Ecto neural progenitor cell (in vitro differentiated cells): ENCODE results near the gene TMEM204.

Experiments
- DNase-seq: peaks from one replicate; pipeline ENCODE4 v3.0.0-alpha.2; 2018; ENCODE audit warnings: low spot score

Gene TMEM204

DNA sequence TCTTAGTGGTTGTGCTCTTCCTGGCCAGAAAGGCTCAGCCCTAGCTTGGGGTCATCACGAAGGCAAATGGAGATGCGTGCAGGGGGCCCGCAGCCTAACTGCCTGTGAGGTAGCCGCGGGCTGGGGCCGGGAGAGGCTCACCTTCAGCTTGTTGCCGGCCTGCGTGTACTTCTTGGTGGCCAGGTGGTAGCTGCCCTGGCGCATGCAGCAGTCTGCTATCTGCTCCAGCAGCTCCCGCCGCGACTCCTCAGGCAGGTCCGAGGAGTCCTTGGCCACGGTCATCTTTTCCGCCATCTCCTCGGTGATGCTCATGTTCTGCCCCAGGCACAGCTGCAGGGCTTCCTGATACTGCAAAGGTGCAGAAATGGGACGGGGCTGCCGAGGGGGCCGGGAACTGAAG, 13.0 kb upstream of the TMEM204 start:
- no peak for DNase-seq

DNA sequence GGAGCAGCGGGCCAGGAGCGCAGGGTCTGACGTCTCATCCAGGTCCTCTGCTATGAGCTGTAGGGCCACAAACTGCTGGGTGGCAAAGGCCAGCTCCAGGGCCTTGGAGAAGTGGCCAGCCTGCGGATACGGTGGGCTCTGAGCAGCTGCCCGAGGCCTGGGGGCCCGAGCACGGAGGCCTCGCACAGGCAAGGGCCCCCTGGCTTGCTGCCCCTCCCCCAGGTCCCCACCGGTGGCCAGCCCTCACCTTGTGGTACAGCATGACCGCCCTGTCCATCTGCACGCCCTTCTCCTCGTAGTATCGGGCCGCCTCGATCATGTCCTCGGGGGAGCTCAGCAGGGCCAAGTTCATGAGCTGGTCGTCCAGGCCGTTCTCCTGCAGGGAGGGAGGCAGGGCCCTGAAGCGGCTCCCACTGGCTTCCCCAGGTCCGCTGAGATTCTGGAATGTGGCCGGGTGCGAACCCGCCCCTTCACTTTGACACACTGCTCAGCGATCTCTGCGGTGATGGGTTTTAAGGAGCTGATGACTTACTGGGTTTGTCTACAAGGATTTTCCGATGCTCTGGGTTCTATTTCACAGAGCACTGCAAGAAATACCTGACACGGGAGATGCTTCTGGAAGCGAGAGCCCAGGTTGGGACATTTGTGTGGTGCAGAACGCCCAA, 9.8 kb upstream of the TMEM204 start:
- DNase-seq: no peak

DNA sequence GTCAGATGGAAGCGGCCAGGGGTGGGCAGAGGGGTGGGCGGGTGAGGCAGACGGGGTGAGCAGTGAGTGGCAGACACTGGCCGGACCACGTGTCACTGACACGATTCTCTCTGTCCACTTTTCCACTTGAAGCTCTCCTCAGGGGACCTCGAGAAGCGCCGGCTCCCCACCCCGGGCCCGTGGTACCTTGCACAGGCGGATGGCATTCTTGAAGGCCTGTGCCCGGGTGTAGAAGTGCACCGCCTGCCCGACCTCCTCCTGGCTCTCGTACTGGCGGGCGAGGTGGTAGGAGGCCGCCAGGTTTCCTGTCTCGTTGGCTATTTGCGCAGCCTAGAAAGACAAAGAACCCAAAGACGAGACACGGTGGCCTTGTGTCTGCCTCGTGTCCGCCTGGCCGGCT, 9.1 kb upstream of the TMEM204 start:
- DNase-seq: no peak

DNA sequence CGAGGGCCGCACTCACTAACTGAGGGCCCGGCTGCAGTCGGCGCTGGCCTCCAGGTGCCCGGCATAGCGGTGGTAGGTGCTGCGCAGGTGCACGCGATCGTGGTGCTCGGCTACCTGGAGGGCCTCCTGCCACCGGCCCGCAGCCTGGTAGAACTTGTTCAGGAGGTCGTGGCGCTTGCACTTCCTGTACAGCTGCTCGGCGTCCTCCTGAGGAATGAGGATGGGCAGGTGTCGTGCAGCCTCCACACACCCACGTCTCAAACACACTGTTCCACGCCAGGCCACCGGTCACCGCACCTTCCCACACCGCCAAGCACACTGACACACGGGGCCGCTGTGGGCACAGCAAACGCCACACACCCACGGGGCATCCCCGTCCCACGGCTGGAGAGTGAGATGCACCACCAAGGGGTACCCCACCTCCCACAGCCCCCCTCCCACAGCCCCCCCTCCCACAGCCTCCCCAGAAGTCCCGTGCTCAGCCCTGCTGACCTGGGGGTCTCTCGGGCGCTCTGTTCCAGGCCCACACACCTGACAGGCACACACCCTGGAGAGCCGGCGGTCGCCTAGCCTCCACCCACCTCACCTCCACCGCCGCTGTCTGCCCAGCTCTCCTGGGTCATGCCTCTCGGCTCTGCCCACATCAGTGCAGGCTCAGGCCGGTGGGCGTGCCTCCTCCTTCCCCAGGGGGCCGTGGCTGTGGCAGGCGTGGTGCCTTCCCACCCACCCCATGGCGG, 7.4 kb upstream of the TMEM204 start:
- DNase-seq: no peak

DNA sequence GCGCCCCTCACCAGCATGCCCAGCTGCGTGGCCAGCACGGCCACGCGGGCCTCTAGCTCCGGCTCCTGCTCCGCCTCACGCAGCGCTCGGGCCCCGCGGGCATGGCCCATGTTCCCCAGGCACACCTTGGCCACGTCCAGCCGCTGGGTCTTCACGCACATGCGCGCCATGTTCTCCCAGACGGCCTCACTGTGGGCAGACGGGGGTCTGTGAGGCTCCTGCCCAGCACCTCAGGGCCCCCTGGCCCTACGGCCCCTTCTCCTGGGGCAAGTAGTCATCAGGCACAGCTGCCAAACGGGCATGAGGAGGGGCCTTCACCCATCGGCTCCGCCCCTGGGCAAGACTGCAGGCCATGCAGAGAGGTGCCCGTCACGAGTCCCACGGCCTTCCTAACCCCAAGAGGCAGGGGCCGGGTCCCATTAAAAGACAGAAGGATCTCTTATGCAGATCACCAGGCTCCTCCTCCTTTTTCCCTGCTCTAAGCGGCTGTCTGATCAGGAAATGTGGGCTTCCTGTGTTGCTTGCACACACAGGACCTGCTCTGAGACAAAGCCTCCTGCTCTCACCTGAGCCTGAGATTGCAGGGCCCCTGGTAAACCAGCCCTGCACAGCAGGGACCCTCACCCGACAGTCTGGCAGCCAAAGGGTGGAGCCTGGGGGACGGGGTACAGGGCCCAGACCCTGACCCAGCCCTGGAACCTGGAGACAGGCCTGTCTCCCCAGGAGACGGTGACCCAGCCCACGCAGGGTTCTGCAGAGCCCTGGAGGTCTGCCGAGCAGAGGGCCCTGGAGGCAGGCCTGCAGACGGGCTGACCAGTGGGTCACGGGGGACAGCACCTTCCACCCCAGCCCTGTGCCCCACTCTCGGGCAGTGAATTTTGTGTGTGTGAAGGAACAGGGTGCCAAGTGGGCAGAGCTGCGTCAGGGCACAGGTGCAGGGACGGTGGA, 6.6 kb upstream of the TMEM204 start:
- no peak for DNase-seq

DNA sequence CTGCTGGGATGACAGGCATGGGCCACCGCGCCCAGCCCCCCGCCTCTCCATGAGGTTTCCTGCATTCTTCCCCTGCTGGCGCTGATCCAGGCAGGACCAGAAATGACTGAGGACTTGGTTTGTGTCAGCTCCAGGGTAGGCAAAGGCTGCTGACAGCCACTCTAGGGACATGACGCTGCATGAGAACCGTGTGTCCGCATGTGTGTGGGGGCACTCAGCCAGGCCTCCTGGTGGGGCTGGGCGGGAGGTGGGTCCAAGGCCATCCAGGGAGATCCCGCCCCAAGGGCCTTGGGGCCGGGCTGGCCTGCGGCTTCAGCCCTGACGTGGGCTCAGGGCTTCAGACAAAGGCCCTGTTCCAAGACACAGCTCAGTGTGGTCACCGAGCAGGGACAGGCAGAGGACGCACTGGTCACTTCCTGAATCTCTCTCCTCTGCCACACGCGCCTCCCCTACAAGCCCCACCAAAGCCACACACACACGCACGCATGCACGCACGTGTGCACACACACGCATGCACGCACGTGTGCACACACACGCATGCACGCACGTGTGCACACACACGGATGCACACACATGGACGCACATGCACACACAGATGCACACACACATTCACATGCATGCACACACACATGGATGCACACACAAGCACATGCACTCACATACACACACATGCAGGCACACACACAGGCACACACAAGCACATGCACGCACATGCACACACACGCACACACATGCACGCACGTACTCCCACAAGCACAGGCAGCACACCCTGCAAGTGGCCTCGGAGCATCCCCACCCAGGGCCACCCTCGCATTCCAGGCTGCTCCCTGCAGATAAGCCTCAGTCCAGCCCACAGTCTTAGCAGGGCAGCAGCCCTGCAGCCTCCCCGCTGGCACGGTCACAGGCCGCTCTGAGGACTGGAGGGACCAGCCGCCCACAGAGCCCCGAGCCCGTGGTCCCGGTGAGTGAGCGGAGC, 5.3 kb upstream of the TMEM204 start:
- DNase-seq: no peak

DNA sequence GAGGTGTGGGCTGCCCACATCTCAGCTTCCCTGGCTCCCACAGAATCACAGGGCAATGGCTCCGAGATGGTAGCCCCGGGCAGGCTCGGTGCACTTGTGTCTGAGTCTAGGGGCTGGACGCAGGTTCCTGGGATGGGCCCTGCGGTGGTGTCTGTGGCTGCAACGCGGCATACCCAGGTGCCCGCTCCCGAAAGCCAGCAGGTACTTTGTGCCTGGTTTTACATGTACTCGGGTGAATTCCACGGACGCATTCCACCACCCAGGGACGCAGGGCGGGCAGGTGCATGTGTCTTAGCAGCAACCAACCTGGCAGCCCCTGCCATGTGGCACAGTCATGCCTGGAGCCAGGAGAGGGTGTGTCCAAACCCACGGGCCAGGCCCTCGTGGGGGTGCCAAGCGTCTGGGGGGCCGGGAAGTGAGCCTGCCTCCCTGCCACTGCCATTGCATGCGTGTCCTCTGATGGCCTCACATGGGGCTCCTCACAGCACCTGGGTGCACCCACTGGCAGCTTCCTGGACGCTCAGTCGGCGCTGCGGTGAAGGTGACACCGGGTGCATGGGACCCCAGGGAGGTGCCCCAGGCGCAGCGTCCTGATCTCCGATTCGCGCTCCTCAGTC, 4.4 kb upstream of the TMEM204 start:
- DNase-seq: no peak

DNA sequence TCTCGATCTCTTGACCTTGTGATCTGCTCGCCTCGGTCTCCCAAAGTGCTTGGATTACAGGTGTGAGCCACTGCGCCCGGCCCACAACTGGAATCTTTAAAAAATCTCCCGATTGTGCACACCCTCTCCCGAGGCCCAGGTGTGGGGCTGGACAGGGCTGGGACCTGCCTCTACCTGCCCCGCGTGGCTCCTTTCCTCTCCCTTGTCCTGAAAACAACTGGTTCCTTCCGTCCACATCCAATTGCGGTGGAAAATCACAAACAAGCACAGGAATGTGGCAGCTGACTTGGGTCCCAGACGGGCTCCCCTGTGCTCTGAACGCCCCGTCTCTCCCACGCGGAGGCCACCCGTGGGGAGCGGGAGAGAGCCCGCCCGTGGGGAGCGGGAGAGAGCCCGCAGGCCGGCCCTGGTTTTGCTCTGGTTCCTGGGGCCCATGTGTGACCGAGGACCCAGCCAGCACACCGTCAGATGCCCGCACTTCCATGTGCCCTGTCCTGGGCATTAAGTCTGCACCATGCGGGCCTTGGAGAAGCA, 3.0 kb upstream of the TMEM204 start:
- no peak for DNase-seq

DNA sequence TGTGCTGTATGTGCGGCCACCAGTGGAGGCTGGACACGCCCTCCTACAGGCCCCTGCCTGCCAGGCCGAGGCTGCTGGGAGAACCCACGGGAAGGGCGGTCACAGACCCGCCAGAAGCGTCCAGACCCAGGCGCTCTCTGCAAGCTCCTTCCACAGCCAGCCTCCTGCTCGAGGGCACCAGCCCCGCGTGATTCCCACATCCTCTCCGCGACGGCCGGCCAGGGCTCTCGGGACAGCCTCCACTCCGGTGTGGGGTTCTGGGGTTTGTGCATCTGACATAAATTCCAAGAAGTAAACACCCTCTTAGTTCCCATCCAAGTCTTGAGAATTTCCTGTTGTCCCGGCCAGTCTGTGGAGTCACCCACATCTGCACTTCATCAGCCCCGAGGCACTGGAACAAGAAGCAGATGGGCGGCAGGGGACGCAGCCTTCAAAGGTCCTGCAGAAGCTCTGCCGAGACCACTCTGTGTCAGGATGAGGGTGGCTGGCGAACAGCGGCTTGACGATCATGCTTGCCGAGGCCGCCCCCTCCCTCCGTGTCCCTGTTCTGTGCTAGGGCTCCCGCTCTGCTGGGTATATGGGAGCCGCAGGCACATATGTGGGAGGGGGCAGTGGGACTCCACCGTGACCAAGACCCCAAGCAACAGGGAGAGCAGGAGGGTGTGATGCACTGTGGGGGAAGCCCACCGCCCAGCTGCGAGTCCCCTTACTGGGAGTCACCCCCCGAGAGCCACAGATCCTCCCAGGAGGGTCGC, 2.4 kb upstream of the TMEM204 start:
- no peak for DNase-seq

DNA sequence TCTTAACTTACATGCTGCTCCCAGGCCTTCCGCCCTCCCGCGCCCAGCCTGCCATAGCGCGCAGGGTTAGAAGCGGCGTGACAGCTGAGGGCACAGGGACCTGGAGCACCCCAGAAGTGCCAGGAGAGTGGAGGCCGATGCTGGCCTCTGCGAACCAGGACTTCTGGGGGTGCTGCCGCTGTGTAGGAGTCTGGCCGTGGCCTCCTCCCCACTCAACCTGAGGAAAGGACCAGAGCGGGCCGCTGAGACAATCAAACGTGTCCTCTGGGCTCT, 1.9 kb upstream of the TMEM204 start:
- DNase-seq: no peak

DNA sequence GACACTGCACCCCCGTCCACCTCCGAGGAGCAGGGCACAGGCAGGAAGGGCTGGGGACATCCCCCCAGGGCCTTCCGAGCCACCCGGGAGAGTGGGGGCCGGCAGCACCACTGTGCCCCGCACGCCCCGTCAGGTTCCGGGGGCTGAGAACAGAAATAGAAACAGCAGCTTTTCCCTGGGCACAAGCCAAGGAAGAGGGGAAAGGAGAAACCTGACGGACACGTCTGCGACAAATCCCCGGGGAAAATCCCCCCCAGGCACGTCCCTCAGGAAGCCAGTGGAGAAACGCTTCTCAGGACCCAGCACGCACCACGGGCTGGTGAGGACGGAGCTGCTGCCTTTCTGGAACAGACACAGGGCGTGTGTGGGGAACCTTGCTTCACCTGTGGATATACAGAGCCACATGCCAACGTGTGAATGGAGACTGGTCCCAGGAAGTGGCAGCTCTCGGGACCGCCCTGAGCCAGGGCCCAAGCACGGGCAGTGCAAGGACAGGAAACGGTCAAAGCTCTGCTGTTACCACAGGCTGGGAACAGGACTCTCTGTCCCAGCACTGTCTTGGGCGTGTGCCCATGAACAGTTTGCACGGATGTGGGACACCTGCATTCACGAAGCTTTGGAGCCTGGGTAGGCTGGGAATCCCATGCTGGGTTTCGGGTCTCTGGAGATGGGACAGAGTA, 1.2 kb upstream of the TMEM204 start:
- DNase-seq: no peak

DNA sequence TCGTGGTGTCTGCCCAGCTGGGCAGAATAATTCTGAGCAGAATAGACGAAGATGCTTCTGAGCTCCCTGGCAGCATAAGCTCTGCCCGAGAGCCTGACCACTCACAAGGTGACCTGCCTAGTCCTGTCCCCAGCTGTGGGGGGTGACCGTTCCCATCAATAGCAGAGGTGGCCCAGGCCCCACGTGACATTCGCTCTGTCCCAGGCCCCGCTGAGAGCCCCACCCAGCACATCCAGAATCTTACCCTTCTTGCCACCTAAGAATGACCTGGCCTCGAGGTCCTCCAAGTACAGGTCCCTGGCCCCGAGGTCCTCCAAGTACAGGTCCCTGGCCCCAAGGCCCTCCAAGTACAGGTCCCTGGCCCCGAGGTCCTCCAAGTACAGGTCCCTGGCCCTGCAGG, 695 bp upstream of the TMEM204 start:
- no peak for DNase-seq

DNA sequence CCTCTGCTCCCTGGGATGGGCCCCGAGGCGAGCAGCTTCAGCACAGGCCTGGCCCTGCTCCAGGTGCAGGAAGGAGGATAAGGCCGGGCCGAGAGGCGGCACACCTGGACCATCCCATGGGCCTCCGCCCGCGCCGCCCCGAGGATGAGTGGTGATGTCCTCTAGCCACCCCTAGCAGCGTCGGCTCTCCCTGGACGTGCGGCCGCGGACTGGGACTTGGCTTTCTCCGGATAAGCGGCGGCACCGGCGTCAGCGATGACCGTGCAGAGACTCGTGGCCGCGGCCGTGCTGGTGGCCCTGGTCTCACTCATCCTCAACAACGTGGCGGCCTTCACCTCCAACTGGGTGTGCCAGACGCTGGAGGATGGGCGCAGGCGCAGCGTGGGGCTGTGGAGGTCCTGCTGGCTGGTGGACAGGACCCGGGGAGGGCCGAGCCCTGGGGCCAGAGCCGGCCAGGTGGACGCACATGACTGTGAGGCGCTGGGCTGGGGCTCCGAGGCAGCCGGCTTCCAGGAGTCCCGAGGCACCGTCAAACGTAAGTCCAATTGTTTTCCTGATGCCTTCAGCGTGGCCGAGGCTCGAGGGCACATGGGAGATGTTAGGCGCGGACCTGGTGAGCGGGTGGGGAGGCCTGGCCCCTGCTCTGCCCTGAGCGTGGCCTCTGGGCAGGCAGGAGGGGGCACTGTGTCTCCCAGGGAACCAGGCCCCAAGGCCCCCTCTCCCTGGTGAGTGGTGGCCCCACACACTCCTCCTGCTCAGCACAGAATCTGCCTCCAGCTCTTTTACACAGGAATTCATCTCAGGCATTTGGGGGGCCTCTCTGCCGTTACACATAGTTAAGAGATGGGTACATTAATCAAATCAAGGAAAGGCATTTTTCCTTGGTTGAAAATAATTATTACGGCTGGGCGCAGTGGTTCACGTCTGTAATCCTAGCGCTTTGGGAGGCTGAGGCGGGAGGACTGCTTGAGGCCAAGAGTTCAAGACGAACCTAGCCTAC, 855 bp downstream of the TMEM204 start:
- no peak for DNase-seq

DNA sequence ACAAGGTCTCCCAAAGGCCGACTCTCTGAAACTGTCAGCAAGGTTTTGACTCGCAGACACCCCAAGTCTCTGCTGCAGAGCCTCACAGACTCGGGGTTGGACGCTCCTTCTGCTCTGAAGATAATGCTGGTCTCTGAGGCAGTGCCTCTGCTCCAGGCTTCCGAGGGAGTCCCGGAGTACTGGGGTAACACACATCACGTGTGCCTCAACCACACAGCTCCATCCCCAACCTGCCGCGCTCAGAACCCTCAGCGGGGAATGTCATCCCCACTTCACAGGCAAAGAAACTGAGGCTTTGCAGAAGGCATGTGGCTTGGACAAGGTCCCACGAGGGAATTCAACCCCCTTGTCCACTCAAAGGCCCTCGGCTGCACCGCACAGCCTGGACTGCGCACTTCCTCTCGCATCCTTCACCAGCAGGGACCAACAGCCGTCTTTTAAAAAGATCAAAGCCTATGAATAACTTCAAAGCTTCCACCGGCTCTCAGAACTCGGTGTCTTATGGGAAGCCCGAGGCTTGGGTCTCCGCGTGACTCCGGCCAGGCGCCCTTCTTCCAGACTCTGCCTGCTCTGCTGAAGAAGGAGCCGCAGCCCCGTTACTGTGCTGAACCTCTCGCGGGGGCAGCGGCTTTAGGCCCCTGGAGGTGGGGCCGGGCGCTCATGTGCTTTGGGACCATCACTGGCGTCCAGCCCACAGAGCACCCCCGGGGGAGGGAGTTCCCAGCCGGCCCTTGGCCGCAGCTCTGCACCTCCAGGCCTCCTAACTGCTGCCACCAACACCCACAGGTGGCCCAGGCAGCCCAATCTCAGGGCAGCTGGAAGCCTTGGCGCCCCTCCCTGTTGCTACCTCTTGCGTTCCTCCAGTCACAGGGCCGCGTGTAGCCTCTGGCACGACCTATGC, 2.2 kb downstream of the TMEM204 start:
- no peak for DNase-seq

DNA sequence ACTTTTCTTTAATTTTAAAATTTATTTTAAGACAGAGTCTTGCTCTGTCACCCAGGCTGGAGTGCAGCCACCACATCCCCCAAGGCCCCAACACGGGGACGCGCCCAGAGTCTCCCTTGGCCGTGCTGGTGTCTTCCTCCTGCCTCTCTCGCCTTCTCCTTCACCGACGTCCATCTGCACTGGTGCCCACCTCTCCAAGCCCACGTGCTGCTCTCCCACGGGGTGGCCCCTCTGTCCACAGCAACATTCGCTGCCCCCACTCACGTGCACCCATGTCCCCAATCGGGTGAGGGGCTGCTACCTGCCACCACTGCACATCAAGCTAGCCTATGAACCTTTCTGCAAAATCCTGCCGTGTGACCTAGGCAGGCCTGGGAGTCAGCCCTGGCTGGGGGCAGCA, 3.1 kb downstream of the TMEM204 start:
- DNase-seq: no peak

DNA sequence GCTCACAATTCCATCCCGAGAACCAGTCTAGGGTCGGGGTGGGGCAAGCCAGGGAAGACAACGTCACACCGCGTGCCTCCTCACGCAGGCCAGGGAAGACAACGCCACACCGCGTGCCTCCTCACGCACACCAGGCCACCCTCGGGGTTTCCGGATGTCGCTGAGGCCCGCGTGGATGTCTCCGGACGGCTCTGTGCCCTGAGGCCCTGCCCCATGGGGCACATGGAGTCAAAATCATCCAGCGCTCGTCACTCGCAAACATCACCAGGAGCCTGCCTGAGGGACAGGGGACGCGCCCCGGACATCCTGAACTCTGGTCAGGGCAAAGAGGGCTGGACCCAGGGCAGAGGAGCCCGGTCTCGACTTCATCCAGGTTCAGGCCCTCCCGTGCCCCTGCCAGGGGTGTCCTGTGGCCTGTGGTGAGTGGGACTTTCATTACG, 3.7 kb downstream of the TMEM204 start:
- no peak for DNase-seq

DNA sequence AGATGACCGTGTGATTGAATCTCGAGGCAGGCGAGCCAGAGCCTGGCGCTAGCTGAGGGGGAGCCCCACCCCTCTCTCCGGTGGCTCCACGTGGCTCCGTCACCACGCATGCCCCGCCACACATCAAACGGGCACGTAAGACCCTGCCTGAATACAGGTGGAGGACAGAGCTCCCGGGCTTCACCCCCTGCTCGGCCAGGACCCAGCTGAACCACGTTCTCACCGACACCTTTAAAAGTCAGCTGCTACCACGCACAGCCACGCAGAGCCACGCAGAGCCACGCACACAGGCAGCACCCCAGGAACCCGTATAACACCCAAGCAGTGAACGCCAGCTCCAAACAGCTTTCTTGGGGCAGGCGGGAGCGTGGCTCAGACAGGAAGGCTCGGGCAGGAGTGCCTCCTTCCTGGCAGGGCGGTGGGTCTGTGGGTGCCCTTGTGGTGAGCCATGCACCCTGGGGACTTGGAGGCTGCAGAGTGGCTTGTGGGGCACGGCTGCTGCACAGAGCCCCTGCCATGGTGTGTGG, 4.4 kb downstream of the TMEM204 start:
- no peak for DNase-seq
